Right hindlimb (tissue), 1 donor: Measurements from ENCODE around the gene HES5.
A peak's percentile ranks its signal among the peaks of the same experiment; 100 is the strongest.

Experiments
- DNase-seq: peaks from one replicate; pipeline ENCODE4 v3.0.0-alpha.2; 2018

The HES5 gene

DNA sequence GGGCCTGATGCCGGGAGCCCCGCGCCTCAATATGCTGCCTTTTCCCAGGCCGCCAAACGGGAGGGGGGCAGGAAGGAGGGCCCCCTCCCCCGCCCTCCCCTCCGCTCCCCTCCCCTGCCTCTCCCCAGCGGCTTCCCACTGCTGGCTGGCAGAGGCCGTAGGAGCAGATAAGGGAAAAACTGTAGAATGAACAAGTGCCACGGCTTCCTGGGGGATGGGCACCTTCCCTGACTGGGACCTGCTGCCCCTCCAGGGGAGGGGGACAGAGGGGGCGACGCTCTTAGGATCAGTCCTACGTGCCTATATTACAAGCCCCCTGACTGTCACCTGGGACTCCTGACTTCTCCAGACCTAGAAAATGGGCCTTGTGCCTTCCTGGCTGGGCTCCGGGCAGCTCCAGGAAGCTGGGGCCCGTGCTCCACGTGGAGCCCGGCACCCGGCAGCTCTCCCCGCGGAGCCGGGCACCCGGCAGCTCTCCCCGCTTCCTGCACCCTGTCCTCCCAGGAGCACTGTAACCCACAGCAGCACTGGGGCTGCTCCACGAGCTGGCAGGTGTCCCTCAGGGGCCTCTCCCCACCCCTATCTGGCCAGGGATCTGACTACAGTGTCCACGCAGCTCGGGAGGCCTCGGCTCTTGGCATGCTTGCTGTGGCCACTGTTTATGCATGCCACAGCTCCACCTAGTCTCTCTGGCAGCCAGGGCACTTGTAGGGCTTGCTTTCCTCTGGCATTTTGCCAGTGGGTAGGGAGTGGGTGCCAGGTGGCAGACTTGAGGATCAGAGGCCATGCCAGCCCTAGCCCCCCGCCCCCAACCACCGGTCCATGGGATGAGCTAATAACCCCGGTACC lies 674 bp upstream of the HES5 start:
- no peak for DNase-seq

DNA sequence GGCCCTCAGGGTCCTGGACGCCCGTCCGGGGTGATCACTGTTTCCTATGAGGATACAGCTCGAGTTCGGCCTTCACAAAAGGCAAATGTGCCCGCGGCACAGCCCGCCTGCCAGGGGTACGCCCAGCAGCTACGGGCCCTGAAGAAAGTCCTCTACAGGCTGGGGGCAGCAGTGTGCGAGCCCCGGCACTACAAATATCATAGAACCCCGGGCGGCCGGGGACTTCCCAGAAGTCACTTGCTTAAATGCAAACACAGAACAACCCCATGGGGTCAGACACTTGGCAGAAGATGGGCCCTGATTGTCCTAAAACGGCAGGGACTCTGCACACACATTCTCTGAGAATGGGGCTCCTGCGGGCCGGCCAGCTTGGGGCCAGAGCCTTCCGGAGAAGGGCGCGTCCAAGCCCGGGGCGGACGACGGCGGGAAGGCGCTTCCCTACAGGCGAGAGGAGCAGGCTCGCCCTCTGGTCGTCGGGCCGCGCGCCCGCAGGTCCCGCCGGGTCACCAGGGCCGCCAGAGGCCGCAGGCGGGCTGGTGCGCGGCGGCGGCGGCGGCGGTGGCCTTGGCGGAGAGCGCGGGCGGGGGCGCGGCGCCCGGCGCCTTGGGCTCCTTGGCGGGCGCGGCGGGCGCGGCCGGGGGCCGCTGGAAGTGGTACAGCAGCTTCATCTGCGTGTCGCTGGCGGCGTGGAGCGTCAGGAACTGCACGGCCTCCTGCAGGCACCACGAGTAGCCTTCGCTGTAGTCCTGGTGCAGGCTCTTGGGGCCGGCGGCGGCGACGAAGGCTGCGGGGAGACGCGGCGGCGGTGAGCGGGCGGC lies 888 bp downstream of the HES5 start:
- DNase-seq: no peak

DNA sequence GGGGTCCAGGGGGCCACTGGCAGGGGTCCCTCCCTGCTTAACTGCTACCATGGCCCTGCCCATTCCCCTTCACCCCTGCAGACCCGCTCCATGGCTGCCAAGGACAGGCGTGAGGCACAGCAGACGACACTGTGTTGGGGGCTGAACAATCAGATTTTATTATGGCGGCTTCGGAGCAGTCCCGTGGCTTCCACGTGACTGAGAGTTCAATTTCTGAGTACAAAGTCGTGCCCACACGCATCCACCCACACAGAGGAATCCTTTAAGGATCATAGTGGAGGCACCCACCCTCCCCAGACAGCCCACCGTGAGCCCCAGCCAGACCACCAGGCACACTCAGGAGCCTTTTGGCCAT lies 1.5 kb downstream of the HES5 start:
- DNase-seq: no peak

DNA sequence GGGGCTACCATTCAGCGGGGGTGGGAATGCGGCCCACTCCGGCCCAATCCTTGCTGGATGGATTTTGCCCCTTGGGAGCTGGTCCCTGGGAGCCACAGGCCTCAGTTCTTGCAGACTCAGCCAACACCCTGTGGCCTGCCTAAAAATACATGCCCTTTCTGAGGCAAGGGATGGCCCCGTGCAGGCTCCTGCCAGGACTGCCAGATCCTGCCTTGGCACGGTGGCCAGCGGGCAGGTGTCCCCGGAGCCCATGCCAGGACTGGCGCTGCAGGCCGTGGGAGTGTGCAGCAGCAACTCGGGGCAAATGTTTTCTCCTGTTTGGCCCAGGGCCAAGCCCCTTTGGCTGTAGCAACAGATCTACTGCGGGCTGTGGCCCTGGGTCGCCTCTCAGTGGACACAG lies 2.0 kb downstream of the HES5 start:
- no peak for DNase-seq

DNA sequence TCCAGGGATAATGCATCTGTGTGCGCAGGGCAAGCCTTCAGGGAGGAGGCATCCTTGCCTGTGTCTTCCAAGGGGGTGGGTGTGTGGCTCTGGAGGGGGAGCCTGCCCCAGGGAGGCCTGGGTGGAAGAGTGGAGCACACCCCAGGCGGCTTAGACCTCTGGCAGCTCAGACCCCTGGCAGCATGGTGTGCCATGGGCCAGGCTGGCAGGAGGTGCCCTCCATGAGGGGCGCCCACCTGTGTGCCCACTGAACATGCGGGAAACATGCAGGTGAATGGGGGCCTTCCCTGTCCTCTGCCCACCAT lies 2.6 kb downstream of the HES5 start:
- no peak for DNase-seq

DNA sequence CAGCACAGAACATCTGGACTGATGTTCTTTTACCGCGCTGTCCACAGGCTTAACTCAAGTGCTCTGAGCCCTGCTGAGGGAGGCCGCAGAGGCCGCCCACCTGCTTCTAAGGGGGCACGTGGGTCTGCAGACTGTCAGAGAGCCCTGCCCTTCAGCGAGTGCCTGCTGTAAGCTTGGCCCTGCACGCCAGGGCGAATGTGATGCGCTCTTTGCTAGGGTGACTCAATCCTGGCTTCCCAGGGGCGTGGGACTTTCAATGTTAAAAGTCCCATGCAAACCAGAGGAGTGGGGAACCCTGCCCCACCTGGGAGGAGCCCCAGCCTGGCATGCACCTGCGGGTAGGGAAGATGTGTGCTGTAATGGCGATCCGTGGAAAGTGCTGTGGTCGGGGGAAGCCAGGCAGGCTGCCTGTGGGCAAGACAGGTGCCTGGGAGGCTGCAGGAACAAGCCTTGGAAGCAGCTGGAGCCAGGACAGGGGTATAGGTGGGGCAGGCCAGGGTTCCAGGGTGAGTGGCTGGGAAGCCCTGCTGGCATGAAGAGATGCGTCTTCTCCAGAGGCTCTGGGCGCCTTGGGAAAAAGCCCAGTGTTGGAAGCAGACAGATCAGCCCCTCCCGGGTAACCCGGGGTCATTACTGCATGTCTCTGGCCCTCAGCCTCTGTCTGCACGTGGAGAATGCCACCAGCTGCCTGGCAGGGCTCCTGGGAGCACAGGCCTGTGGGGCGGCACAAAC lies 3.1 kb downstream of the HES5 start:
- DNase-seq: no peak

DNA sequence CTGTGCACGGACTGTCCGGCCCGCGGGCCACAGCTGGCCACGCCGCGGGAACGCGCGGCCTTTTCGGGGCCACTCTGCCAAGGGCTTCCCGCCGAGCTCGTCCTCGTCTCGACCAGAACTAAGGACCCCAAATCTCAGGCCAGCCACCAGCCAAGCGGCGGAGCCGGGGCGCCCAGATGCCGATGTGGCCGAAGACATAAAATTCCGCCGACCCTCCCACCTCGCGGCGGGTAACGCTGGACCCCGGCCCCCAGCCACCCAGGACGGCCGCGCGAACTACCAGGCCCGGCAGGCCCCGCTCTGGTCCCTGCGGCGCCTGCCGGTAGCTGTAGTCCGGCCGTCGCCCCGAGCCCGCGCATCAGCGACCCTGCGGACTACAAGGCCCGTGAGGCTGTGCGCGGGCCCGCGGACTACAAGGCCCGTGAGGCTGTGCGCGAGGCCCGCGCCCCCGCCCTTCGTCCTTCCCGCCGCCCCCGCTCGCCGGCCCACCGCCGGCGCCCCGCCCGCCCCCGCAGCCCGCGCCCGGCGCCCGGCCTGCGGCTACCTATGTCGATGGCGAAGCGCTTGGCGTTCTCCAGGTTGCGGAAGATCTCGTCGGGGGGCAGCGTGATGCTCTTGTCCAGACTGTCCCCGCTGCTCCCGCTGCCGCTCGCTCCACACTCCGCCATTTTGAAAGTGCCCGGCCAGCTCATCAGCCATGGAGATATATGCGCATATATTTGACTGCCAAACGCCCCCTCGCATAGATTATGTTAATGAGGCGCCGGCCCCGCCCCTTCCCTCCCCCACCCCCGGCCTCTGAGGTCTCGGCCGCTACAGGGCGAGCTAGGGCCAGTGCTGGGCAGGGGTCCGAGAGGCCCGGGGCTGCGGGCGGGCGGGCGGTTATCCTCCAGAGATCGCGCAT lies 3.9 kb downstream of the HES5 start, which contains the start of gene PANK4:
Gene PANK4, minus strand, starts transcription at position 677 of the 904 bp plus-strand sequence. Its CDS starts 9 bp downstream, at position 668.
- DNase-seq: peak; percentile 94

DNA sequence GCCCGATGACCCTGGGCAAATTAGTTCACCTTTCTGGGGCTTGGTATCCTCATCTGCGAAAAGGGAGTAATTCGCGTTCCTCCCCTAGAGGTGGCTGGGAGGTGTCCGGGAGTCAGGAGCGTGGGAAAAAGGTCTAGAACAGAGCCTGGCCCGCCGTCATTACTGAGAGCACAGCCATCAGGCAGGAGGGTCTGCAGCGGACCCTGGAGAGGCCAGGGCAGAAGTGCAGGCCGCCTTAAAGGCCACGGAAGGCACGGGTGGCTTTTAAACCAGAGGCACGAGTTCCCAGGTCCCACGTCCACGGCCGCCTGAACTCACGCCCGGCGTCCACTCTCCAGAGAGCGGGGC lies 4.5 kb downstream of the HES5 start:
- DNase-seq: no peak

DNA sequence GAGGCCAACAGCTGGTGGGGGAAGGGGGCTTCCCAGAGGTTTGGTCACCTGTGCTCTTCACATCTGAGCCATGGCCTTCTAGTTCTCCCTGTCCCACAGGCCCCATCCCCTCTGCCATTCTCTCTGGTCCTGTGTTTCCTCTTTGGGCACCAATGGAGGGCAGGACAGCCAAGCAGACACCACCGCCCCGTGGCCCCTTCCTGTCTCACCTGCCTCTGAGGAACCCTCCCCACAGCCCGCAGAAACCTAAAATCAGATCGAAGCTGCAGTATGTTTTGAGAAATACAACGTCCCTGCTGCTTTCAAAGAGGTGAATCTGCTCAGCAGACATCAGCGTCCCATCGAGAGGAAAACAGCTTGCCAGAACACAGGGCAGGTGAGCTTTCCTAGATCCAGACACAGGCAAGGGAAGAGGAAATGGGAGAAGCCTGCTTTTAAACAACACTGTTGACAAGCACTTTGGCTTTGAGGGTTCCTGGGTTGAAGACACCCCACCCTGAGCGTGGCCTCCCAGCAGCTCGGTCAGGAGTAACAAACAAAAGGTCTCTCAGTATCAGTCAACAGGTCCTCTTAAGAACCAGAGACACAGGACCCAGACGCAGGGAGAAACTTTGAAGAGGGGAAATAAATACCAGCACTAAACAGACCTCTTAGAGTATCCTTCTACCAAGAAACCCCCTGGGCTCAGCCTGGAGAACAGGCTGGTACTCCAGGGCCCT lies 6.0 kb downstream of the HES5 start:
- DNase-seq: no peak

DNA sequence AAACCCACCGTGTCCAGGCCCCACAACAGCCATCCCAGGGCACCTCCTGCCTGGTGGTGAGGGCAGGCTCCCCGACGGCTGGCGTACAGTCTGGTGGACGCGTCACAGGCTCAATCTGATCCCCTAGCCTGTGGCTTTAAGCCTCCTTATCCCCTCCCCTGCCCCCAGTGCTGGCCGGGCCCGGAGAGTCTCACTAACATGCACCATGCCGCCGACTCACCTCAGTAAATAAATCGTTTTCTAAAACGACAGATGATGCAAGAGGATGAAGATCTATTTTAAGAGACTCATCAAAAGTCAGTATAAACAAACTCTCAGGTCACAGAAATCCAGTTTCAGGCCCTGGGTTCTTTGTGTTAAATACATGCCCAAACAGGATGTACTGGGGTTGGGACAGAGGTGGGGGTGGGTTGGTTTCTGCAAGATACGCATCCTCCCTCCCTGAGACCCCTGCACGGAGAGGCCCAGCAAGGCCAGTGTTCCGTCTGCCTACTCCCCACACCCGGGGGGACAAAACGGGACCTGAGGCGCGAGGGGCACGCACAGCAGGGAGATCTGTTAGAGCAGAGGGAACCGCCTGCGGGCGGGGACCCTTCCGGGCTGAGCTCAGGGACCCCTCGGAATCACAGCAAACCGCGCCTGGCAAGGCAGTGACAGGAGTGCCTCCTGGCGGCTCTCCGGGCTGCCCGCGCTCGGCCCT lies 6.7 kb downstream of the HES5 start:
- no peak for DNase-seq

DNA sequence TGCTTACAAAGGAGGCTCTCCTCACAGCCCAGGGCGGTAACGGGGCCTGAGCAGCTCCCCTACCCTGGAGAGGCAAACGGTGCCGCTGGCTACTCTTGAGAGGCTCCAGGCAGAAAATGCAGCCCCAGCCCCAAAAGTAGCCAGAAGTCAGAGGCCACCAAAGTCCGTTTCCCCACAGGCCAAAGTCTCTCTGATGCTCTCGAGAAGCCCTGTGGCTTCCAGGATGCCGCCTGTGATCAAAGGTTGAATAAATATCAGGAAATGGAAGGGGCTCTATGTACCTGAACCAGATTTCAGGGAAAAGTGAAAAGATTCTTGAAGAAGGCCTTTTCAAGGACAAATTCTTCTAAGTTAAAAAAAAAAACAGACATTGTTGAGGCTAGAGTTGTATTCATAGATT lies 7.8 kb downstream of the HES5 start:
- DNase-seq: no peak

DNA sequence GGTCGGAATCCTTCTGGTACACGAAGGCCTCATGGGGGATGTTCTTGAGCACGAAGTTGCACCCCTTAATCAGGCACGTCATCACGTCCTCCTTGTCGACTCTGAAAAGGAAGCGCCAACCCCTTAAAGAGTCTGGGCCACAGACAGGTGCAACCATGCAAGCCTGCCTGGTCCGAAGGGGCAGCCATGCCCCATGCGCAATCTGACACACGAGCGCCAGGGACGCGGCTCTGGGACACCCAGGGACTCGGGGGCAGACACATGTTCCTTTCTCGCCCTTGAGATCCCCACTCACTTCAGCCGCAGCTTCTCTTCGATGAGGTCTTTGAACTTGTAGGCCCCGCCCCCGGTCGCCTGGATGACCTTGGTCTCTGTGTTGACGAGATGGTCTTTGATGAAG lies 9.3 kb downstream of the HES5 start:
- no peak for DNase-seq

DNA sequence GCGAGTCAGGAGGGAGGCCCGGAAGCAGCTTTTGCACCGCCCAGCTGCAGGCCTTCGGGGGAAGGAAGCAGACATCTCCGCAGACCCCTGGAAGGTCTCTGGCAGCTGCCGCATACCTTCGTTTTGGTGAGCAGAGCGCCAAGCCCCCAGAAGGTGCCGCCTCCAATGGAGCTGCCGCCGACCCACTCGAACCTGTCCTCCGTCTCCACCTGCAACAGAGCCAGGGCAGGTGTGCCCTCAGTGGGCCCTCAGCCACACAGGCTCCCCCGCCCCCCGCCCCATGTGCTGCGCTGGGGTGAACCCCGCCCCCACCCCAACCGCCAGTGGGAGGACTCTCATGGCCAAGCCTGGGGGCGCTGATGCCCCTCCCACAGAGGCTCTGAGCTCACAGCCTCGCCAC lies 9.9 kb downstream of the HES5 start:
- DNase-seq: no peak

DNA sequence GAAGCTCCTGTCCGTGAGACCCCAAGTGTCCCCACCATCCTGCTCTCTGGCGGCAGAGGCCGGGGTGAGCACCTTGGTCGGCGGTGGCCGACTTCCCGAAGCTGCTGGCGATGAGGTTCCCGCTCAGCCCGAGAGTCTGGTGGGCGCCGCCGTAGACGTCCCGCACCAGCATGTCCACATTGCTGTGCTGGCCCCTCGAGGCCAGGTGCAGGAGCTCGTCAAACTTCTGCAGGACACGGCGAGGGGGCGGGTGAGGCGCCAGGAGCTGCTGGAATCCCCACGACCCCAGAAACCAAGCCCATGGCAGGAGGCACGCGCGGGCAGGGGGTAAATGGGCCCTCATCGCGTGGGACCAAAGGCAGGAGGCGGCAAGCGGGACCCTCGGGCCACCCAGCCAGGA lies 10.3 kb downstream of the HES5 start:
- DNase-seq: no peak

DNA sequence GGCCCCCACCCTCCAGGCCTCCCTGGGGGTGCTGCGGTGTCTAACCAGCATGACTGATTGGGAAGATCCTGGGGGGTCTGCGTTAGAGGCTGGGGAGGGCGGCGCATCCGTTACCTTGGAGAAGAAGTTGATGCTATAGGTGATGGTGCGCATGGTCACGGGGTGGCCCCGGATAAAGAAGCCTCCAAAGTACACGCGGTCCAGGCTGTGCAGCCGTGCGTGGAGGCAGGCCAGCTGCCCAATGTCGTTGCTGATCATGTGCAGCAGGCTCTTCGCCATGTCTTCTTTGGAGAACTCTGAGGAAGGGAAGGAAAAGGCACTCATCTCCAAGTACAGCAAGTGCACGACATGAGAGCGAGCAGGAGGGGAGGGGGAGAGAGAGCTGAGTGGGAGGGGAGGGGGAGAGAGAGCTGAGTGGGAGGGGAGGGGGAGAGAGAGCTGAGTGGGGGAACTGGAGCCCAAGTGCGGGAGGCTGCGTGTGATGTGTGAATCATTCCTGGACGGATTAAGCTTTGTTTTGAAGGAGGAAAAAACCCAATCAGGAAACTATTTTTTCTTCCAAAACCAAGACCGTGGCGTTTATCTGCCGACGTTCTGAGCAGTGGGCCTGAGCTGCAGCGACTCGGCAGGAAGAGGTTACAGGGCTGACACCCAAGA lies 10.9 kb downstream of the HES5 start:
- no peak for DNase-seq

DNA sequence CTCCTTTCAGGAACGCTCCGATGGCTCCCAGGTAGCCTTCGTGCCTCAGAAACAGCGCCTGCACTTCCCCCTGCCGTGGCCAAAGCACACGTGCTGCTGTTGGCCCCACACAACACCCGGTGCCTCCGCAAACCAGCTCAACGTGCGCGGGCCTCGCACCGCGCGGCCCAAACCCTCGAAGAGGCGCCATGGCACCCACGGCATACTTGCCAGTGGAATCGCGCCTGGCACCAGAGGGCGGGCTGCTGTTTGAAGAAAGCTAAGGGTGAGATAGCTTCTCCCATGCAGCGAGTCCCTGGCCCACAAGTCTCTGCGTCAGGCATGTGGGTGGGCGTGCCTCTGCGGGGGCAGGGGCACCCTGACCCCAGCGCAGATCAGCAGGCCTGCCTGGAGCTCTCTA lies 11.5 kb downstream of the HES5 start:
- no peak for DNase-seq

DNA sequence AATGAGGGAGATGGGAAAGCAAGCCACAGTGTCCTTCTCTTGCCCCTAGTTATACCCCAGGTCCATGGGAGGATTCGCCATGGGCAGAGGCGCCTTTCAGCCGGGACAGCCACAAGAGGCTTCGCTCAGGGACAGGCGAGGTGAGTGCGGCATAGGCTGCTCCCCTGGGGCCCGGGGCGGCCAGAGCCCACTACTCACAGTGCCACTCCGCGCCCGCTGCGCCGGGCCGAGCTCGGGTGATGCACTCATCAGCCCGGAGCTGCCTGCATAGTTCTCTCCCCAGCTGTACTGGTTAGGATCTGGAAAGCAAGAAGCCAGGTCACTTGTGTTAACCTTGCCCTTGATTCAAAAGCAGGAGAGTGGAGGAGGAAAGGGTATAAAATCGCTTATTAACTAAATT lies 12.1 kb downstream of the HES5 start:
- no peak for DNase-seq

DNA sequence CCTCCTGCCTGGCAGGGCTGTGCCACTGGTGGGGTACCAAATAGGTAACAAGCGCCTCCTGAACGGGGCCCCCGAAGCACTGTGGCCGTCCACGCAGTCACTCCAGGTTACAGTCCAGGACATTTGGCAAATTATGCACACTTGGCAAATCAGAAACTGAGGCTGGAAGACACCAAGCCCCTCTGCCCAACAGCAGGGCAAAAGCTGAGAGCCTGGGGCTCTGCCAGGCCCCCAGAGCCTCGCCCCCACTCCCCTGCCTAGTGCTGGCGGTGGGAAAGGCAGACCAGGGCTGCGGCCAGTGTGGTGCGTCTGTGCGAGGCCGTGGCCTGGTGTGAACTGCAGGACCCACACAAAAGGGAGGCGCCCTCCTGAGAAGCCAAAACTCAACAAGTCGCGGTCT lies 13.1 kb downstream of the HES5 start:
- no peak for DNase-seq

DNA sequence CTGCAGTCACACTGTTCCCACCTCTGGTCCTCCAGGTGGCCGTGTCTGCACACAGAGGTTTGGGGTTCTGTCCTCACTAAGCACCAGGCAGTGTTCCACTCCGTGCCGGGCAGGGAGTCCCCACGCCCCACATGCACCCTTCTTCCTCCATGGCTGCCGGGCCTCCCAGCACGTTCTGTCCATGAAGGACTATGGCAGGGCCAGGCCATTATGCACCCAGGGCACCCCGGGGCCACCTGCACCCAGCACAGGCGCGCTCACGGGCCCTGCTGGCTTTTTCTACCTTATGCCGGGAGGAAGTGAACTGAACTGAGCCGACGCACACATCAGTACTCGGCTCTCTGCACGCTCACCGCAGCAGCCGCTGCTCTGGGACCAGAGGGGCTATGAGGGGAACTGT lies 13.9 kb downstream of the HES5 start:
- DNase-seq: no peak

DNA sequence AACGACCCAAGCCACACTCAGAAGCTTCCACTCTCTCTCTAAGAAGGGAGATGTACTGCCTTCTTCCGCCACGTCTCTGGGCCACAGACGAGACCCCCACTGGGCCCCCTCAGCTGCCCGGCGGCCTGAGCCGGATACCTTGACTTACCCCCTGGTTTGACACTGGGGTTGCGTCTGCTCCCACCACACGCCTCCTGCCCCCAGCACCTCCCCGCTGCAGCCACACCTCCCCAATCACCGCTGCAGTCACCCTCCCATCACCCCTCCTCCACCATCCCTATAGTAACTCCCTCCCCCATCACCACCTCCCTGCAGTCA lies 14.3 kb downstream of the HES5 start:
- no peak for DNase-seq
